CD4-positive, alpha-beta T cell treated with Interferon alpha-2 for 1 hour (primary cell): Measurements from ENCODE around the gene DRD4.
A peak's percentile ranks its signal among the peaks of the same experiment; 100 is the strongest.

Experiments used
- DNase-seq, 2 donors: peaks; one replicate each; pipeline ENCODE4 v3.0.0-alpha.2; 2020 to 2022

The DRD4 gene

GRCh38 chr11:610146-610801 lies 26.8 kb upstream of the DRD4 start:
- peak in 1 of 2 donors; percentile 22 for DNase-seq

- peak; percentile 43 to 46 for DNase-seq
Measured at GRCh38 chr11:611001-611996, 25.8 kb upstream of the DRD4 start.

- DNase-seq: peak; percentile 55 to 56
Measured at GRCh38 chr11:612201-612960, 24.7 kb upstream of the DRD4 start.

DNA sequence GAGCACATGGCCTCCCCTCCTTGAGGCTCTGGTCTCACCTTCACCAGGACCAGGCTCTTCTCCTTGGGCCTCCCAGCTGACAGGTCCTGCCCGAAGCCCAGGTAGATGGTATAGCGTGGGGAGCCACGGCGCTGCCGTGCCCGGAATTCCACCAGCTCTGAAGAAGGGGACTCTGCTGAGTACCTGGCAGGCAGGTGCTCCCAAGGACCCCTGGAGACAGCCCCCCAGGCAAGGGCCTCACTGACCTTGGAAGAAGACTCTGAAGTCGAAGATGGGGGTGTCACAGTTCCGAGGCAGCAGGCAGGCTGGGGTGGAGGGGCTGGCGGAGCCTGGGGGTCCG lies 24.1 kb upstream of the DRD4 start:
- DNase-seq: no peak

- DNase-seq: peak; percentile 86 to 90
Measured at GRCh38 chr11:613369-613968, 23.6 kb upstream of the DRD4 start.

GRCh38 chr11:614021-614622 lies 22.9 kb upstream of the DRD4 start:
- DNase-seq: peak; percentile 32 to 48

DNA sequence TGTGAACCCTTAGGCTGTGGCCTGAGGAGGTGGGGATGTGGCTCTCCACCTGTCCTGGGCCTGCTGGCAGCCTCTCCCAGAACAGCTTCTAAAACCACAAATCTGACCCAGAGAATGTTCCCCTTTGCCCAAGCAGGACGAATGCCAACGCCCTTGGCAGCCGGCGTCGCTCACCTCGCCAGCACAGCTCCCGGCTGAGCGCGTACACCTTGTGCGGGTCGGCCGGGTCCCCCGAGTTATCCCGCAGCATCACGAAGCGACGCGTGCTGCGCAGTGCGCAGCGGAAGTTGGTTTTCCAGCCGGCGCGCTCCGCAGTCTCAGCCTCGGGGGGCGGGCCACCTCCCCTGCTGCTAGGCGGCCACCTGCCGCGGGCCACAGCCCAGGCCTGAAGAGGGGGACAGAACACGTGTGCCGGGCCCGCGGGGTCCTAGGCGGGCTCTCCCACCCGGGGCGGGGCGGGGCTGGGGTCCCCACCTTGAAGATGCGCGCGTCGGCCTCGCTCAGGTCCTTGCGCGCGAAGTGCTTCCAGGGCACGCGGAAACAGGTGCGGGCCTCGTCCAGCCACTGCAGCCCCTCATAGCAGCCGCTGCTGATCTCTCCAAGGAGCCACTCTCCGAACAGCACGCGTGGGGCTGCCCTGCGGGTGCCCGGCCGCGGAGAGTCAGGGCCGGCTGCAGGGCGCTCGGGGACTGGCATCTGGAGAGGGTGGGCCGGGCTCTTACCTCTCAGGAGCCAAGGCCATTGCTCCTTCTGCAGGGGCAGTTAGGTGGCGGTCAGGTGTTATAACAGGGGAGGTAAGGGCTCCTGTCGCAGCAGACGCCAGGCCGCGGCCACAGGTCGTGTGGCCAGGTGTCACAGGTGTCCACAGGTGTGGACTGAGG lies 22.2 kb upstream of the DRD4 start:
- peak in 1 of 2 donors; percentile 41 for DNase-seq

DNA sequence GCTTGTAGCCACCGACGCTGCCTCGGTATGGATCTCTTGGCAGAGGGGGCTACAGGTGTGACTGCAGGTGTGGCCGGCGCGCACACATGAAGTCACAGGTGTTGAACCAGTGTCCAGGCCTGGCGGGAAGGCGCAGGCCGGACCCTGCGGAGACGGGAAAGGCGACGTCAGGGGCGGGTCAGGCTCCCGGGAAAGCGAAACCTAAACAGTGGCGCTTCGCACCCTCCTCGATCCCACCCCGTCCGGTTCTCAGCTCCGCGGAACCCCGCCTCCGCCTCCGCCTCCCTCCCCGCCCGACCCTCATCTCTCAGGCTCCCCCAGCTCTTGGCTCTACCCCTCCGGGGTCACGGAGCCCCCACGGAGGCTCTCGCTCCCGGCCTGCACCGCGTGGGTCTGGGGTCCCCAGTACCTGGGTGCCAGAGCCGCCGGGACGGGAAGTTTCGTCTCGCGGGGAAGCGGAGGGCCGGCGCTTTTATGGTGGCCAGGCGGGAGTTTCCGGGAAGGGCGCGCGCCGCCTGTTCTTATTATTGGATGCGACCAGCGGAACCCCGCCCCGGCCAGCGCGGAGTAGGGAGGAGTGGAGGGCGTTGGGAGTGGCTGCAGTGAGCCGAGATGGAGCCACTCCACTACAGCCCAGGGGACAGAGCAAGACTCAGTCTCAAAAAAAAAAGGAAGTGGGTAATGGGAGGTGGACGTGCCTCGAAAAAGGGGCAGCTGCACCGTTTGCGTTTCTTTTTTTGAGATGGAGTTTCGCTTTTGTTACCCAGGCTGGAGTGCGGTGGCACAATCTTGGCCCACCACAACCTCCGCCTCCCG lies 21.4 kb upstream of the DRD4 start, which contains the start of gene IRF7:
Gene IRF7, minus strand, starts transcription at position 447 of the 816 bp plus-strand sequence. CDS start 586 bp downstream, outside the sequence.
- peak; percentile 95 to 96 for DNase-seq

DNA sequence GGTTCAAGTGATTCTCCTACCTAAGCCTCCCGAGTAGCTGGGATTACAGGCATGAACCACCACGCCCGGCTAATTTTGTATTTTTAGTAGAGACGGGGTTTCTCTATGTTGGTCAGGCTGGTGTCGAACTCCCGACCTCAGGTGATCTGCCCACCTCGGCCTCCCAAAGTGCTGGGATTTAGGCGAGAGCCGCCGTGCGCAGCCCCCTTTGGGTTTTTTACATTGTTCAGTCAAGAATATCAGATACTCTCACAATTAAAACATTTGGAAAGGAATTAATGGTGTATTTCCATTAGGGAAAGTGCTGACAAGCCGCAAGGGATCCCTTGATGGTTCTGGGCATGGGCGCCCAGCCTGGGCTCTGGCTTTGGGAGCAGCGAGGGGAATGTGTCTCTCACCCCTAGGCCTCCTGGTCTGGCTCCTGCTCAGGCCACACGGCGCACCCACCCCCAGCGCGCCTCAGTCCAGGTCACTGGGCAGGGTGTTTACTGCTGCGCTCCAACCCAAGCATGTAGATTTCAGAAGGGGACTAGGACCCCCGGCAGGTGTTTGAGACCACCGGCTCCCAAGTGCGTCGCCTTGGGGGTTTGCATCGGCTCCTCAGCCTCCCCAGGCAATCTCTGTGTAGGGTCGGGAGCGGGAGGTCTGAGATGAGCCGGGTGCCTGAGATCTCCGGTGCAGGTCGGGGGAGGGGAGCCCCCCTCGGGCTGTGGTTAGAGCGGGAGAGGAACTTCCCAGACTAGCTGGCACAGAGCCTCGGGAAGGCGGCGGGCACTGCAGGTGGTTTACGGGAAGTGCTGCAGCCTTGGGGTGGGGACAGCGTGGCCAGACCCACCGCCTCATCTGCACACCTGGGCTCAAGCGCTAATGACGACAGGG lies 20.5 kb upstream of the DRD4 start:
- peak in 1 of 2 donors; percentile 25 for DNase-seq

GRCh38 chr11:617199-617911 lies 19.7 kb upstream of the DRD4 start:
- no peak for DNase-seq

- no peak for DNase-seq
Measured at GRCh38 chr11:617912-618682, 19.0 kb upstream of the DRD4 start.

DNA sequence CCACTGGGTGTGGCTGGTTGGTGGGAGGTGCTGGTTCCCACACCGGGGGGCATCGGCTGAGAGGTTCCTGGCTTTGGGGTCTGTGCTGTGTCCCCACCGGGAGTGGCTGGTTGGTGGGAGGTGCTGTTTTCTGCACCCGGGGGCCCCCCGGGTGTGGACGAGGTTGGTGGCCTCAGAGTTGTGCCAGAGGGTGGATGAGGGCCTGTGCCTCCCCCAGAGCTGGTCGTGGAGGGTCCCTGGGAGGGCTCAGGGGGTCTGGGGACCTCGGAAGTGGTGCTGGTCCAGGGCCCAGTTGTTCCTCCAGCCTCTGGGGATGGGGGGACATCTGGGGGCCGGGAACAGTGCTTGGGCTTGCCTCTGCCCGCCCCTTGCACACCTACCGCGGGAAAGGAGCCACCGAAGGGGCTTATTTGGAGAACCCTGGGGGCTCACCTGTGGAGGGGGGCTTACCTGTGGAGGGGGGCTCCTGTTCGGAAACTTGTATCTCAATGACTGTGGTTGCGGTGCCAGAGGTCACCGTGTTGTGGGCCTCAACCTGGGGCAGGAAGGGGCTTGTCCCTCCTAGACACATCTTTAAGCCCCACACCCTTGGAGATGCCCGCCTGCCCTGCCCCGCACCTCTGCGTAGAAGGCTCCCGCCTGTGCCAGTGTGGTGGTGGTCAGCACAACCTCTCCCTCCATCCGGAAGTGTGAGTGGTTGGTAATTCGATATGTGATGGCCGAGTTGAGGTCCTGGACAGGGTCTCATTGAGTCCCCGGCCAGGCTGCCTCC lies 18.0 kb upstream of the DRD4 start:
- DNase-seq: no peak

DNA sequence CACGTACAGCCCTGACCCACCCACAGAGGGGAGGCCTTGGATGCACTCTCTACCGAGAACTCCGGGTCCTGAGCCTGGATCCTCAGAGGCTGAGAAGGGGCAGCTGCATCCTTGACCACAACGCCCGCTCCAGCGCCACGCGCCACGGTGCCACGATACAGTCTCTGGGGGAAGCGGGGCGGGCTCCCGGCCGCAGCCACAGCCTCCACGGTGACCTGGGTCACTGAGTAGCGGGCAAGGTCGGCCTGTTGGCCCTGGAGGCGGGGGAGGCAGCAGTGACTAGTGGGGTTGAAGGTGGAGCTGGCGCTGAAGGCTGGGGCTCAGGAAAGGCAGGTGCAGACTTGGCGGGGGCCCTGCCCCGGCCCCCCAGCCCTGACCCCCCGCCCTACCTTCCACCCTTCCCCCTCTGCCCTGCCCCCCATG lies 17.4 kb upstream of the DRD4 start:
- DNase-seq: no peak

- no peak for DNase-seq
Measured at GRCh38 chr11:620201-620600, 16.9 kb upstream of the DRD4 start.

GRCh38 chr11:620935-621814 lies 15.9 kb upstream of the DRD4 start:
- no peak for DNase-seq

GRCh38 chr11:621838-622237 lies 15.2 kb upstream of the DRD4 start:
- no peak for DNase-seq
